T-cell (primary cell): ENCODE results near the gene RNF214. TPM values are rescaled to one million over a fixed set of nuclear protein-coding genes. Genes with fewer than 3 reads are reported as not detected.

Experiments
- ATAC-seq, 4 experiments: fragments of 200-7000 bp in 3 of 4; fragments of 150-1000 bp in 1 of 4; cut with Tn5 transposase; replicated peaks in 1 of 4; 1 replicate in 3 of 4; 2 replicates in 1 of 4; pipeline ENCODE4 v1.10.0; 2021; ENCODE audit warnings: moderate library complexity in 3 of 4, mild to moderate bottlenecking in 2 of 4, moderate number of reproducible peaks in 1 of 4
- CTCF ChIA-PET, 2 donors: fragments of 300-600 bp; sonication (Branson Sonifier 250); formaldehyde crosslinking; loops; one replicate each; lab custom pipeline; 2022; ENCODE audit warnings: antibody characterized with exemption in 2 of 2; lab: Charles Lee
- POLR2A ChIA-PET, 2 donors: fragments of 300-600 bp; sonication (Branson Sonifier 250); formaldehyde crosslinking; loops; one replicate each; lab custom pipeline; 2022; ENCODE audit warnings: antibody characterized with exemption in 2 of 2; lab: Charles Lee
- DNase-seq, 35 experiments: peaks; one replicate each; pipeline versions ENCODE4 v3.0.0 to v3.0.0-alpha.2; 2013 to 2023
- H3K27ac ChIP-seq: one replicate; pipeline ENCODE4 v1.5.1; 2013; ENCODE audit warnings: low read length
- H3K27me3 ChIP-seq, 2 experiments: replicated peaks in 1 of 2; 1 replicate in 1 of 2; 2 replicates in 1 of 2; pipeline versions ENCODE4 v1.6.1 to v1.7.0; 2013; ENCODE audit warnings: low read length in 1 of 2, mixed read lengths in 1 of 2; ENCODE audit not compliant: control insufficient read depth in 2 of 2, insufficient read depth in 2 of 2; ENCODE audit errors: extremely low read depth in 1 of 2
- H3K36me3 ChIP-seq, 2 donors: 1 replicate in 1 of 2; 2 replicates in 1 of 2; pipeline versions ENCODE4 v1.6.1 to v1.7.0; 2013; ENCODE audit warnings: low read length in 1 of 2; ENCODE audit not compliant: control insufficient read depth in 2 of 2, insufficient read depth in 1 of 2; ENCODE audit errors: extremely low read depth in 1 of 2
- H3K4me1 ChIP-seq, 2 experiments: 1 replicate in 1 of 2; 2 replicates in 1 of 2; pipeline versions ENCODE4 v1.6.1 to v1.7.0; 2013; ENCODE audit warnings: low read length in 2 of 2, mixed read lengths in 1 of 2; ENCODE audit not compliant: insufficient read depth in 2 of 2, control insufficient read depth in 1 of 2; ENCODE audit errors: extremely low read depth in 1 of 2
- H3K4me3 ChIP-seq, 2 donors: 1 replicate in 1 of 2; 2 replicates in 1 of 2; pipeline versions ENCODE4 v1.5.1 to v1.7.0; 2013; ENCODE audit warnings: mild to moderate bottlenecking in 2 of 2, low read length in 1 of 2, moderate library complexity in 1 of 2; ENCODE audit not compliant: control insufficient read depth in 1 of 2; ENCODE audit errors: extremely low read depth in 1 of 2
- H3K9me3 ChIP-seq: 2 replicates; pipeline ENCODE4 v1.7.0; 2013
- H3K27ac Mint-ChIP-seq, 2 donors: one replicate each; pipeline ENCODE4 v1.8.0; 2020 to 2021; ENCODE audit warnings: mild to moderate bottlenecking in 2 of 2, mixed read lengths in 2 of 2
- H3K27me3 Mint-ChIP-seq, 2 donors: one replicate each; pipeline ENCODE4 v1.8.0; 2021 to 2022; ENCODE audit warnings: mixed read lengths in 2 of 2
- H3K36me3 Mint-ChIP-seq: one replicate; pipeline ENCODE4 v1.8.0; 2021; ENCODE audit warnings: mixed read lengths
- H3K4me1 Mint-ChIP-seq, 3 donors: one replicate each; pipeline ENCODE4 v1.8.0; 2020 to 2022; ENCODE audit warnings: mixed read lengths in 3 of 3, mild to moderate bottlenecking in 1 of 3
- H3K4me3 Mint-ChIP-seq, 3 donors: one replicate each; pipeline ENCODE4 v1.8.0; 2020 to 2022; ENCODE audit warnings: mild to moderate bottlenecking in 3 of 3, mixed read lengths in 3 of 3, moderate library complexity in 3 of 3
- H3K9me3 Mint-ChIP-seq, 3 donors: one replicate each; pipeline ENCODE4 v1.8.0; 2020 to 2022; ENCODE audit warnings: mixed read lengths in 3 of 3
- WGBS: methylation state at CpG from one replicate; pipeline ENCODE4 v1.1.5; 2013; ENCODE audit warnings: missing lambda C conversion rate; ENCODE audit not compliant: insufficient coverage; 5-methylcytosine and 5-hydroxymethylcytosine counted together
- total RNA-seq, 35 experiments: library from RNA in 6 of 35; stranded (reverse) in 6 of 35; fragments of 120-200 nt in 1 of 35; gene quantifications; one replicate each; pipeline versions ENCODE4 v1.2.1 to v1.2.4 and lab custom pipeline; 2013 to 2026

Gene RNF214
- total RNA-seq, 5 donors from 2014 or later (not counting 1 experiment from before 2014, with no cell fraction given): 21.6 to 31.7 (median 30.5) TPM

DNA sequence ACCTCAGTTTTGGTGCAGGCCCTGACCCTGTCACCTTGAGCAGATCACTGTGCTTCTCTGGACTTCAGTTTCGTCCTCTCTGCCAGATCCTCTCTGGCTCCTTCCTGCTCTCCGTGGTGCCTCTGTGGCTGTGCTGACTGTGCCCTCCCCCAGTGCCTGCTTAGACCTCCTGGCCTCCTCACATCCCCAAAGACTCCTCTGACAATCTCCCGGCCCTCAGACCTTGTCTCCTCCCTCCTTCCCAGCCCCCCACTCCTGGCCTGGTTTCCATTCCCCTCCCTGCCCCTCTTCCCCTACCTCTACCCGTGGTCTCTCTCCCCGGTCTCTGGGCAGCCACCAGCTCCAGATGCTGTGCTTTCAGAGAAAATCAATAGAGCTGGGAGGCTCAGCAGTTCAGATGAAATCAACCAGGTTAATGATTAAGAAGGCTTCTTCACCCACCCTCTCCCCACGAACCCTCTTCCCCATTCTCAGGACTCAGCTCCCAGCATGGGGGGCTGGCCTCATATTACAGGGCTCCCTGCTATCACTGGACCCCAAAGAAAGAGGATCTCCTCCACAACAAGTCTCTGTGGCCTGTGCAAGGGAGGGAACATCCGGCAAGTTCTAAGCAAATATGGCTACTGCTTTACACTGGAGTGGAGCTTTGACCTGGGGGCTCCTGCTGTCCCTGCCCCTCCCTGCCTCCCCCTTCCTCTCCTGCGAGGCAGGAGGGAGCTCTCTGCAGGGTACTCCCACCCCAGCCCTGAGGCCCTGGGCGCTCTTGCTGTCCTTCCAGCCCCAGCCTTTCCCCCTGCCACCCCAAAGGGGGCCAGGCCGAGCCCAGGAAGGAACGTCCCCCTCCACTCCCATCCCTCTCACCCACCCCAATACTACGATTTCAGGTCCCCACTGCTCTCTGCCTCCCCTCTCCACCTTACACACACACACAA lies 67.1 kb downstream of the RNF214 start:
- Mint-ChIP-seq H3K4me1 (peaks cover 0 to 4% (median 0%) of the 10 kb centered on the region in 3 donors), H3K36me3 (peaks cover 3% of the 10 kb centered on the region), H3K9me3 (no peaks in the 10 kb centered on the region), H3K27me3 (no peaks in the 10 kb centered on the region), H3K27ac (no peak overlapping the region), H3K4me3 (no peak overlapping the region)
- ChIA-PET POLR2A (no interaction called here), CTCF (no interaction called here)
- Histone ChIP-seq H3K27ac (no peak overlapping the region), H3K4me1 (no peaks in the 10 kb centered on the region), H3K9me3 (no peaks in the 10 kb centered on the region), H3K36me3 (no peaks in the 10 kb centered on the region), H3K4me3 (no peak overlapping the region), H3K27me3 (peaks cover 0 to 3% of the 10 kb centered on the region in 2 experiments)
- ATAC-seq (no peak), DNase-seq (no peak)
- 78% methylated on average over 11 of the region's 12 CpGs for WGBS

DNA sequence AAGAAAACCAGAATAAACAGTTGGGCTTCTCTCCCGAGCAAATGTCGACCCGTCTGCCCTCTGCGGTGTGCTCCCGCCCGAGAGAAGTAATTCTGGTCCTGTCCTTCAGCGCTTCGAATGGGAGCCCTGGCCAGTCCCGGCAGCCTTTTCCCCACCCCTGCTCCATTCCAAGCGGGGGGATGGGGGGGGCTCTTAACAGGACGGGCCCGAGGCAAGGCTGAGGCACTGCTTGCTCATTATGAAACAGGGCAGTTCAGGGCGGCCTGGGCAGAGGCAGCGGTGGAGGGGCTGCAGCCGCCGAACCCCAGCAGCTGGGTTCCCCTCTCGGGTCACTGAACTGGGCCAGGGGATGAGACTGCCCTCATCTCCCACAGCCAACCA lies 67.8 kb downstream of the RNF214 start:
- no peaks in the 10 kb centered on the region for H3K36me3 Mint-ChIP-seq
- H3K4me3 Mint-ChIP-seq: no peak overlapping the region
- peaks cover 0 to 4% (median 0%) of the 10 kb centered on the region in 3 donors for H3K4me1 Mint-ChIP-seq
- no peaks in the 10 kb centered on the region for H3K36me3 ChIP-seq
- DNase-seq: no peak
- H3K9me3 ChIP-seq: no peaks in the 10 kb centered on the region
- POLR2A ChIA-PET: no interaction called here
- no peaks in the 10 kb centered on the region for H3K4me1 ChIP-seq
- no peak overlapping the region for H3K27ac Mint-ChIP-seq
- CTCF ChIA-PET: no interaction called here
- no peak overlapping the region for H3K27ac ChIP-seq
- H3K9me3 Mint-ChIP-seq: no peaks in the 10 kb centered on the region
- H3K4me3 ChIP-seq: no peak overlapping the region
- no peaks in the 10 kb centered on the region for H3K27me3 Mint-ChIP-seq
- ATAC-seq: no peak
- WGBS: 75% methylated on average over 17 of the region's 17 CpGs
- peaks cover 0 to 7% of the 10 kb centered on the region in 2 experiments for H3K27me3 ChIP-seq

- no peaks in the 10 kb centered on the region for H3K27me3 Mint-ChIP-seq
- DNase-seq (no peak), ATAC-seq (no peak)
- 60% methylated on average over 5 of the region's 5 CpGs for WGBS
- H3K4me3 Mint-ChIP-seq: no peak overlapping the region
- Histone ChIP-seq H3K4me1 (no peaks in the 10 kb centered on the region), H3K27ac (no peak overlapping the region), H3K4me3 (no peak overlapping the region), H3K27me3 (peaks cover 0 to 7% of the 10 kb centered on the region in 2 experiments), H3K9me3 (no peaks in the 10 kb centered on the region), H3K36me3 (no peaks in the 10 kb centered on the region)
- CTCF ChIA-PET: no interaction called here
- H3K9me3 Mint-ChIP-seq: no peaks in the 10 kb centered on the region
- POLR2A ChIA-PET: interaction anchor here in 1 of 2 donors (0.6 kb wide), 1 partner anchor 33 kb away, joined by 3 read pairs; no protein-coding TSS in a partner anchor
- H3K36me3 Mint-ChIP-seq: no peaks in the 10 kb centered on the region
- peaks cover 0 to 4% (median 0%) of the 10 kb centered on the region in 3 donors for H3K4me1 Mint-ChIP-seq
- H3K27ac Mint-ChIP-seq: no peak overlapping the region
Measured at GRCh38 chr11:117300773-117301172, 68.3 kb downstream of the RNF214 start.

DNA sequence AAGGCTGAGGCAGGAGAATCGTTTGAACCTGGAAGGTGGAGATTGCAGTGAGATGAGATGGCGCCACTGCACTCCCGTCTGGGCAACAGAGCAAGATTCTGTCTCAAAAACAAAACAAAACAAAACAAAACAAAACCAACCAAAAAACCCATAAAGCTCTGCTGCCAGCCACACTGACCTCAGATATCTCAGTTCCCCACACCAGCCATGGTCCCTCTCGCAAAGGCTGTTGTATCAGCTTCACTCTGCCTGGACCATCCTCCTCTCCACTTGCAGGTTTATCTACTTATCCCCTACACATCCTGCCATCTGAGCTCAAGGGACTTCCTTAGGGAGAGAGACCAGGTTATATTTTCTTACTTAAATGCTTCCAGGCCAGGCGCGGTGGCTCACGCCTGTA lies 69.8 kb downstream of the RNF214 start:
- Histone ChIP-seq H3K9me3 (no peaks in the 10 kb centered on the region), H3K4me1 (no peaks in the 10 kb centered on the region), H3K27ac (no peak overlapping the region), H3K4me3 (no peak overlapping the region), H3K36me3 (no peaks in the 10 kb centered on the region), H3K27me3 (peaks cover 0 to 20% of the 10 kb centered on the region in 2 experiments)
- Mint-ChIP-seq H3K9me3 (no peaks in the 10 kb centered on the region), H3K36me3 (no peaks in the 10 kb centered on the region), H3K4me1 (peaks cover 0 to 4% (median 0%) of the 10 kb centered on the region in 3 donors), H3K27me3 (no peaks in the 10 kb centered on the region), H3K4me3 (no peak overlapping the region), H3K27ac (no peak overlapping the region)
- CTCF ChIA-PET: interaction anchor here in 1 of 2 donors (0.8 kb wide), 1 partner anchor 1125 kb away, joined by 4 read pairs; no protein-coding TSS in a partner anchor
- DNase-seq (no peak), ATAC-seq (no peak)
- WGBS: 100% methylated on average over 4 of the region's 7 CpGs
- POLR2A ChIA-PET: interaction anchor here in 1 of 2 donors (0.6 kb wide), 1 partner anchor 22 kb away, joined by 10 read pairs; no protein-coding TSS in a partner anchor

- Histone ChIP-seq H3K4me3 (no peak overlapping the region), H3K9me3 (no peaks in the 10 kb centered on the region), H3K36me3 (no peaks in the 10 kb centered on the region), H3K27ac (no peak overlapping the region), H3K4me1 (no peaks in the 10 kb centered on the region), H3K27me3 (peaks cover 0 to 21% of the 10 kb centered on the region in 2 experiments)
- CTCF ChIA-PET: no interaction called here
- Mint-ChIP-seq H3K4me1 (peaks cover 0 to 4% (median 0%) of the 10 kb centered on the region in 3 donors), H3K27me3 (peaks cover 0 to under 1% of the 10 kb centered on the region in 2 donors), H3K36me3 (no peaks in the 10 kb centered on the region), H3K9me3 (no peaks in the 10 kb centered on the region), H3K4me3 (no peak overlapping the region), H3K27ac (no peak overlapping the region)
- 80% methylated on average over 4 of the region's 4 CpGs for WGBS
- ATAC-seq: no peak
- POLR2A ChIA-PET: no interaction called here
- no peak for DNase-seq
Measured at GRCh38 chr11:117303101-117303500, 70.6 kb downstream of the RNF214 start.

GRCh38 chr11:117303646-117304315 lies 71.3 kb downstream of the RNF214 start:
- WGBS: 76% methylated on average over 2 of the region's 5 CpGs
- DNase-seq: no peak
- Histone ChIP-seq H3K36me3 (no peaks in the 10 kb centered on the region), H3K4me1 (no peaks in the 10 kb centered on the region), H3K4me3 (no peak overlapping the region), H3K27me3 (peaks cover 0 to 21% of the 10 kb centered on the region in 2 experiments), H3K27ac (no peak overlapping the region), H3K9me3 (no peaks in the 10 kb centered on the region)
- POLR2A ChIA-PET: interaction anchor here in 1 of 2 donors (0.6 kb wide), 1 partner anchor 39 kb away, joined by 10 read pairs; no protein-coding TSS in a partner anchor
- no peaks in the 10 kb centered on the region for H3K36me3 Mint-ChIP-seq
- CTCF ChIA-PET: interaction anchor here in 1 of 2 donors (0.6 kb wide), 1 partner anchor 1079 kb away, joined by 5 read pairs; no protein-coding TSS in a partner anchor
- no peaks in the 10 kb centered on the region for H3K9me3 Mint-ChIP-seq
- H3K4me1 Mint-ChIP-seq: peaks cover 0 to 4% (median 0%) of the 10 kb centered on the region in 3 donors
- peaks cover 0 to 3% of the 10 kb centered on the region in 2 donors for H3K27me3 Mint-ChIP-seq
- no peak for ATAC-seq
- no peak overlapping the region for H3K27ac Mint-ChIP-seq
- H3K4me3 Mint-ChIP-seq: no peak overlapping the region
